Measurements from ENCODE around the gene PSMD5. TPM values are rescaled to one million over a fixed set of nuclear protein-coding genes. Genes with fewer than 3 reads are reported as not detected.

The PSMD5 gene
- total RNA-seq, 5 donors from 2014 or later (not counting 1 experiment from before 2014, with no cell fraction given) = 27.5 to 55.2 (median 47.7) TPM

DNA sequence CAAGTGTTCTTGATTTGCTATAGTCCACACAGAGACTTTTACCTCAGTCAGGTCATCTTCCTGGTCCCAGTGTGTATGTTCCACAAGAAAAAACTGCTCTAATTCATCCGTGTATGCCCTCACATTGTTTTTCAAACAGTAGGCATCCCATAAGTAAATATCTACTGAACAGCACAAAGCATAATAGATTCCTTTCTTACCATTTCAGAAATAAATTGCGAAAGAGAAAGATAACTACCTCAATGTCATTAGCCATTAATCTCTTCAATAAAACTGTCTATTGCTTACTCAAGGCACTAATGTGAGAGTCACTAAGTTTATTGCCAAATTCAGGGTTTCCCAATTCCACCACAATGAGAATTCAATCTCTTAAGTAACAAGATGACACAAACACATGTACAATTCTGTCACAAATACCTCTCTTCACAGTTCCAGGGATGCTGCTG is 59.1 kb downstream of the PSMD5 start:
- H3K27ac ChIP-seq (ENCODE audit: low read length) = no peak overlapping the region
- DNase-seq (no peak), ATAC-seq (replicated peaks in 1 of 4) (no peak)
- 95% methylated on average over 2 of the region's 2 CpGs for WGBS (ENCODE audit: insufficient coverage)
- Mint-ChIP-seq H3K4me1 (peaks cover 56 to 63% (median 58%) of the 10 kb centered on the region in 3 donors), H3K9me3 (no peaks in the 10 kb centered on the region), H3K27ac (peak overlapping the region in 1 of 2 donors; percentile 55), H3K36me3 (peaks cover 52% of the 10 kb centered on the region), H3K4me3 (no peak overlapping the region), H3K27me3 (no peaks in the 10 kb centered on the region)
- no peaks in the 10 kb centered on the region for H3K9me3 ChIP-seq
- H3K27me3 ChIP-seq (replicated peaks in 1 of 2; ENCODE audit: control insufficient read depth in 2 of 2, extremely low read depth in 1 of 2, insufficient read depth in 2 of 2, low read length in 1 of 2) = no peaks in the 10 kb centered on the region
- POLR2A ChIA-PET = no interaction called here
- peaks cover 12 to 32% of the 10 kb centered on the region in 2 donors for H3K36me3 ChIP-seq (ENCODE audit: control insufficient read depth in 2 of 2, extremely low read depth in 1 of 2, insufficient read depth in 1 of 2, low read length in 1 of 2)
- no peak overlapping the region for H3K4me3 ChIP-seq (ENCODE audit: control insufficient read depth in 1 of 2, extremely low read depth in 1 of 2, low read length in 1 of 2)
- peaks cover 0 to 13% of the 10 kb centered on the region in 2 experiments for H3K4me1 ChIP-seq (ENCODE audit: control insufficient read depth in 1 of 2, extremely low read depth in 1 of 2, insufficient read depth in 2 of 2, low read length in 2 of 2)
- CTCF ChIA-PET = no interaction called here

DNA sequence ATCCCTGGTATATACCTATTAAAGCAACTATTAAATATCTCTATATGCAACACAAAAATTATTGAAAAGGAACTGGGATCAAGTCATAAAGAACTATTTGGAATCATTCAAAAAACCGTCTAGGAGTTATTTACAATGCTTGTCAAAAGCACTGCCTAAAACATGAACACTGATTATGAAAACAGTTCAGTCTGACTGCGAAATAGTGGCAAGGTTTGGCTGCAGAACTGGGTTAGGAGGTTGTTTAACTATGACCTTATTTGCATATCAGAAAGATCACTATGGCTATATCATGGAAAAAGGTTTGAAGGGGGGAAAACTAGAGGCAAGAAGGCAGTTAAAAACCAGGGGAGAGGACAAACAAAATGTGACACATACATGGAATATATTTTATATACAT is 61.5 kb downstream of the PSMD5 start:
- Histone ChIP-seq H3K36me3 (ENCODE audit: control insufficient read depth in 2 of 2, extremely low read depth in 1 of 2, insufficient read depth in 1 of 2, low read length in 1 of 2) (peaks cover 12 to 34% of the 10 kb centered on the region in 2 donors), H3K9me3 (no peaks in the 10 kb centered on the region), H3K4me3 (ENCODE audit: control insufficient read depth in 1 of 2, extremely low read depth in 1 of 2, low read length in 1 of 2) (no peak overlapping the region), H3K27ac (ENCODE audit: low read length) (no peak overlapping the region), H3K4me1 (ENCODE audit: control insufficient read depth in 1 of 2, extremely low read depth in 1 of 2, insufficient read depth in 2 of 2, low read length in 2 of 2) (peaks cover 0 to 9% of the 10 kb centered on the region in 2 experiments), H3K27me3 (replicated peaks in 1 of 2; ENCODE audit: control insufficient read depth in 2 of 2, extremely low read depth in 1 of 2, insufficient read depth in 2 of 2, low read length in 1 of 2) (no peaks in the 10 kb centered on the region)
- 100% methylated on average over 1 of the region's 2 CpGs for WGBS (ENCODE audit: insufficient coverage)
- DNase-seq = no peak
- Mint-ChIP-seq H3K4me3 (no peak overlapping the region), H3K9me3 (no peaks in the 10 kb centered on the region), H3K36me3 (peaks cover 58% of the 10 kb centered on the region), H3K27me3 (no peaks in the 10 kb centered on the region), H3K27ac (no peak overlapping the region), H3K4me1 (peaks cover 40 to 45% (median 40%) of the 10 kb centered on the region in 3 donors)
- CTCF ChIA-PET = no interaction called here
- no peak for ATAC-seq (replicated peaks in 1 of 4)
- POLR2A ChIA-PET = interaction anchor here in 1 of 2 donors (0.7 kb wide), 1 partner anchor 13 kb away, joined by 4 read pairs; no protein-coding TSS in a partner anchor

DNA sequence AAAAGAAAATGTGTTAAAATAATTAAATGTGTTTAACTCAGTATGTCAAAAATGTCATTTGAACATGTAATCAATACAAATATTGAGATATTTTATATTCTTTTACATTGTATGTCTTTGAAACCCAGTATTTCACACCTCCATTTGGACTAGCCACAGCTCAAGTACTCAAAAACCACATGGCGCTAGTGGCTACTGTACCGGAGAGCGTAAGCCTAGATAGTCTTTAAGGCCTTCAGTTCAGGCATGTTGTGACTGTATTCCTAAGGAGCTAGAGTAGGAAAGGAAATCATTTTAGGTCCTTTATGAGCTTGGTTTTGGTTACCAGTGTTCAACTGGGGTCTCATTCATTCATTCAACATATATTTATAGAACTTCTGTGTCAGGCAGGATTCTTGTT is 62.4 kb downstream of the PSMD5 start:
- Histone ChIP-seq H3K27ac (ENCODE audit: low read length) (no peak overlapping the region), H3K9me3 (no peaks in the 10 kb centered on the region), H3K27me3 (replicated peaks in 1 of 2; ENCODE audit: control insufficient read depth in 2 of 2, extremely low read depth in 1 of 2, insufficient read depth in 2 of 2, low read length in 1 of 2) (no peaks in the 10 kb centered on the region), H3K4me1 (ENCODE audit: control insufficient read depth in 1 of 2, extremely low read depth in 1 of 2, insufficient read depth in 2 of 2, low read length in 2 of 2) (peaks cover 0 to 7% of the 10 kb centered on the region in 2 experiments), H3K36me3 (ENCODE audit: control insufficient read depth in 2 of 2, extremely low read depth in 1 of 2, insufficient read depth in 1 of 2, low read length in 1 of 2) (peaks cover 12 to 37% of the 10 kb centered on the region in 2 donors), H3K4me3 (ENCODE audit: control insufficient read depth in 1 of 2, extremely low read depth in 1 of 2, low read length in 1 of 2) (no peak overlapping the region)
- ChIA-PET CTCF (interaction anchor here in 1 of 2 donors (0.7 to 0.8 kb wide), 2 partner anchors 136 to 291 kb away, joined by 3 read pairs; no protein-coding TSS in a partner anchor), POLR2A (interaction anchor here in 1 of 2 donors (0.5 to 0.6 kb wide), 2 partner anchors 51 to 154 kb away, joined by 3 to 4 read pairs; no protein-coding TSS in a partner anchor)
- Mint-ChIP-seq H3K27ac (no peak overlapping the region), H3K27me3 (no peaks in the 10 kb centered on the region), H3K4me3 (no peak overlapping the region), H3K36me3 (peaks cover 57% of the 10 kb centered on the region), H3K4me1 (peaks cover 33 to 39% (median 33%) of the 10 kb centered on the region in 3 donors), H3K9me3 (no peaks in the 10 kb centered on the region)
- no CpG with 5 or more reads among the region's 3 CpGs for WGBS (ENCODE audit: insufficient coverage)
- ATAC-seq (replicated peaks in 1 of 4) (no peak), DNase-seq (no peak)

DNA sequence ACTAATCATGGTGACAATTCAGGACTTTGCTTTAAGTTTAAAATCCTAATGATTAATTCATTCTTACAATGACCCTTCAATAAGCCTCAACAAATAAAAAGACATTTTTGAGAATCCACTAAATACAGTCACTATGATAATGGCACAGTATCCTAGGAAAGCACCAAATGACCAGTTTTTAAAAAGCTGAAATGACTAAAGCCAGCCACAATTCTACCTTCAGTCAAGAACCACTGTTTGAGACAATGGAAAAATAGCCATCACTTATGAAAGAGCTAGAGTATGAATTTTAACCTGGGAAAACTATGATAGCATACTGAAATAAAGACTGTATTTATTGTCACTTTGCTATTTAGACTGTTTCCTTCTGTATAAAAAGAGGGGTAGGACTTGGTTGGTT is 63.5 kb downstream of the PSMD5 start:
- H3K27ac ChIP-seq (ENCODE audit: low read length) = no peak overlapping the region
- POLR2A ChIA-PET = no interaction called here
- H3K9me3 ChIP-seq = no peaks in the 10 kb centered on the region
- no peak overlapping the region for H3K4me3 ChIP-seq (ENCODE audit: control insufficient read depth in 1 of 2, extremely low read depth in 1 of 2, low read length in 1 of 2)
- DNase-seq (no peak), ATAC-seq (replicated peaks in 1 of 4) (no peak)
- H3K36me3 ChIP-seq (ENCODE audit: control insufficient read depth in 2 of 2, extremely low read depth in 1 of 2, insufficient read depth in 1 of 2, low read length in 1 of 2) = peaks cover 18 to 45% of the 10 kb centered on the region in 2 donors
- H3K27ac Mint-ChIP-seq = peak overlapping the region in 1 of 2 donors; percentile 27
- H3K36me3 Mint-ChIP-seq = peaks cover 60% of the 10 kb centered on the region
- H3K27me3 ChIP-seq (replicated peaks in 1 of 2; ENCODE audit: control insufficient read depth in 2 of 2, extremely low read depth in 1 of 2, insufficient read depth in 2 of 2, low read length in 1 of 2) = no peaks in the 10 kb centered on the region
- peaks cover 0 to 3% of the 10 kb centered on the region in 2 experiments for H3K4me1 ChIP-seq (ENCODE audit: control insufficient read depth in 1 of 2, extremely low read depth in 1 of 2, insufficient read depth in 2 of 2, low read length in 2 of 2)
- H3K9me3 Mint-ChIP-seq = no peaks in the 10 kb centered on the region
- H3K27me3 Mint-ChIP-seq = no peaks in the 10 kb centered on the region
- no peak overlapping the region for H3K4me3 Mint-ChIP-seq
- CTCF ChIA-PET = interaction anchor here in 1 of 2 donors (0.7 kb wide), 1 partner anchor 111 kb away, joined by 3 read pairs; no protein-coding TSS in a partner anchor
- peaks cover 27 to 32% (median 28%) of the 10 kb centered on the region in 3 donors for H3K4me1 Mint-ChIP-seq

- CTCF ChIA-PET = no interaction called here
- Mint-ChIP-seq H3K4me1 (peaks cover 23 to 27% (median 23%) of the 10 kb centered on the region in 3 donors), H3K9me3 (no peaks in the 10 kb centered on the region), H3K27me3 (no peaks in the 10 kb centered on the region), H3K27ac (peak overlapping the region in 1 of 2 donors; percentile 8), H3K36me3 (peaks cover 56% of the 10 kb centered on the region), H3K4me3 (no peak overlapping the region)
- no peak overlapping the region for H3K27ac ChIP-seq (ENCODE audit: low read length)
- DNase-seq = no peak
- no peak for ATAC-seq (replicated peaks in 1 of 4)
- no peak overlapping the region for H3K4me3 ChIP-seq (ENCODE audit: control insufficient read depth in 1 of 2, extremely low read depth in 1 of 2, low read length in 1 of 2)
- POLR2A ChIA-PET = interaction anchor here (0.6 to 1.1 kb wide), 2 partner anchors 15 to 403 kb away, joined by 3 to 8 read pairs; partner anchors contain the start of gene FBXW2 (in 1 of the 2)
- WGBS (ENCODE audit: insufficient coverage) = no CpG with 5 or more reads among the region's 2 CpGs
- H3K27me3 ChIP-seq (replicated peaks in 1 of 2; ENCODE audit: control insufficient read depth in 2 of 2, extremely low read depth in 1 of 2, insufficient read depth in 2 of 2, low read length in 1 of 2) = no peaks in the 10 kb centered on the region
- peaks cover 18 to 47% of the 10 kb centered on the region in 2 donors for H3K36me3 ChIP-seq (ENCODE audit: control insufficient read depth in 2 of 2, extremely low read depth in 1 of 2, insufficient read depth in 1 of 2, low read length in 1 of 2)
- H3K9me3 ChIP-seq = no peaks in the 10 kb centered on the region
- peaks cover 0 to 3% of the 10 kb centered on the region in 2 experiments for H3K4me1 ChIP-seq (ENCODE audit: control insufficient read depth in 1 of 2, extremely low read depth in 1 of 2, insufficient read depth in 2 of 2, low read length in 2 of 2)
Measured at GRCh38 chr9:120778758-120779157, 64.0 kb downstream of the PSMD5 start.

GRCh38 chr9:120777229-120777628 is 65.5 kb downstream of the PSMD5 start:
- peaks cover 0 to 3% of the 10 kb centered on the region in 2 experiments for H3K4me1 ChIP-seq (ENCODE audit: control insufficient read depth in 1 of 2, extremely low read depth in 1 of 2, insufficient read depth in 2 of 2, low read length in 2 of 2)
- no peaks in the 10 kb centered on the region for H3K27me3 ChIP-seq (replicated peaks in 1 of 2; ENCODE audit: control insufficient read depth in 2 of 2, extremely low read depth in 1 of 2, insufficient read depth in 2 of 2, low read length in 1 of 2)
- ChIA-PET POLR2A (no interaction called here), CTCF (interaction anchor here (0.5 to 0.6 kb wide), 2 partner anchors 12 to 405 kb away, joined by 3 to 4 read pairs; no protein-coding TSS in a partner anchor)
- peaks cover 13 to 19% (median 15%) of the 10 kb centered on the region in 3 donors for H3K4me1 Mint-ChIP-seq
- H3K36me3 ChIP-seq (ENCODE audit: control insufficient read depth in 2 of 2, extremely low read depth in 1 of 2, insufficient read depth in 1 of 2, low read length in 1 of 2) = peaks cover 18 to 55% of the 10 kb centered on the region in 2 donors
- DNase-seq (no peak), ATAC-seq (replicated peaks in 1 of 4) (no peak)
- WGBS (ENCODE audit: insufficient coverage) = 100% methylated on average over 1 of the region's 5 CpGs
- H3K36me3 Mint-ChIP-seq = peaks cover 54% of the 10 kb centered on the region
- no peak overlapping the region for H3K27ac Mint-ChIP-seq
- no peaks in the 10 kb centered on the region for H3K9me3 Mint-ChIP-seq
- H3K27ac ChIP-seq (ENCODE audit: low read length) = no peak overlapping the region
- H3K9me3 ChIP-seq = no peaks in the 10 kb centered on the region
- H3K27me3 Mint-ChIP-seq = no peaks in the 10 kb centered on the region
- H3K4me3 ChIP-seq (ENCODE audit: control insufficient read depth in 1 of 2, extremely low read depth in 1 of 2, low read length in 1 of 2) = no peak overlapping the region
- H3K4me3 Mint-ChIP-seq = no peak overlapping the region

Data from T-cell (primary cell).